GM12865 (cell line): ENCODE results near the gene ATP11B.

Experiments
- DNase-seq: peaks from one replicate; pipeline ENCODE4 v3.0.0; 2010; ENCODE audit warnings: low read depth
- H3K4me3 ChIP-seq: 2 replicates; pipeline ENCODE4 v1.5.1; 2011; ENCODE audit warnings: mild to moderate bottlenecking, low read depth, low read length, control low read depth
- TF ChIP-seq, protein P1 (sequence below): IDR thresholded peaks from 2 replicates; pipeline ENCODE4 v1.5.1; 2011; ENCODE audit warnings: low read length, control low read depth, low read depth, inconsistent platforms; ENCODE audit not compliant: insufficient read depth; ENCODE audit errors: missing control alignments

ATP11B gene

DNA sequence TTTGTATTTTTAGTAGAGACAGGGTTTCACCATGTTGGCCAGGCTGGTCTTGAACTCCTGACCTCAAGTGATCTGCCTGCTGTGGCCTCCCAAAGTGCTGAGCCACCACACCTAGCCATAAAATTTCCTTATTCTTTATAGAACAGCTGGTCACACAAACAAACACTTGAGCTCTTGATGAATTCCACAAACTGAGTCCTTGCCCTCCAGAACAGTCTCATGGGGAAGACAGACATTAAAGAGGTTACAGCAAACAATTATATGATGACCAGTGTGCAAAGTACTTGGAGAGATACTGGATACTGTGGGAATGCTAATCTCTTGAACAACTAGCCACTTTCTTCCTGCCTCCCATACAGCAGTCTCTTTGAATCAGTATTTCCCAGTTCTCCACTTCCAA lies 7.5 kb upstream of the ATP11B start:
- DNase-seq = no peak
- TF ChIP-seq, protein P1, sequence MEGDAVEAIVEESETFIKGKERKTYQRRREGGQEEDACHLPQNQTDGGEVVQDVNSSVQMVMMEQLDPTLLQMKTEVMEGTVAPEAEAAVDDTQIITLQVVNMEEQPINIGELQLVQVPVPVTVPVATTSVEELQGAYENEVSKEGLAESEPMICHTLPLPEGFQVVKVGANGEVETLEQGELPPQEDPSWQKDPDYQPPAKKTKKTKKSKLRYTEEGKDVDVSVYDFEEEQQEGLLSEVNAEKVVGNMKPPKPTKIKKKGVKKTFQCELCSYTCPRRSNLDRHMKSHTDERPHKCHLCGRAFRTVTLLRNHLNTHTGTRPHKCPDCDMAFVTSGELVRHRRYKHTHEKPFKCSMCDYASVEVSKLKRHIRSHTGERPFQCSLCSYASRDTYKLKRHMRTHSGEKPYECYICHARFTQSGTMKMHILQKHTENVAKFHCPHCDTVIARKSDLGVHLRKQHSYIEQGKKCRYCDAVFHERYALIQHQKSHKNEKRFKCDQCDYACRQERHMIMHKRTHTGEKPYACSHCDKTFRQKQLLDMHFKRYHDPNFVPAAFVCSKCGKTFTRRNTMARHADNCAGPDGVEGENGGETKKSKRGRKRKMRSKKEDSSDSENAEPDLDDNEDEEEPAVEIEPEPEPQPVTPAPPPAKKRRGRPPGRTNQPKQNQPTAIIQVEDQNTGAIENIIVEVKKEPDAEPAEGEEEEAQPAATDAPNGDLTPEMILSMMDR = no peak
- no peak overlapping the region for H3K4me3 ChIP-seq

DNA sequence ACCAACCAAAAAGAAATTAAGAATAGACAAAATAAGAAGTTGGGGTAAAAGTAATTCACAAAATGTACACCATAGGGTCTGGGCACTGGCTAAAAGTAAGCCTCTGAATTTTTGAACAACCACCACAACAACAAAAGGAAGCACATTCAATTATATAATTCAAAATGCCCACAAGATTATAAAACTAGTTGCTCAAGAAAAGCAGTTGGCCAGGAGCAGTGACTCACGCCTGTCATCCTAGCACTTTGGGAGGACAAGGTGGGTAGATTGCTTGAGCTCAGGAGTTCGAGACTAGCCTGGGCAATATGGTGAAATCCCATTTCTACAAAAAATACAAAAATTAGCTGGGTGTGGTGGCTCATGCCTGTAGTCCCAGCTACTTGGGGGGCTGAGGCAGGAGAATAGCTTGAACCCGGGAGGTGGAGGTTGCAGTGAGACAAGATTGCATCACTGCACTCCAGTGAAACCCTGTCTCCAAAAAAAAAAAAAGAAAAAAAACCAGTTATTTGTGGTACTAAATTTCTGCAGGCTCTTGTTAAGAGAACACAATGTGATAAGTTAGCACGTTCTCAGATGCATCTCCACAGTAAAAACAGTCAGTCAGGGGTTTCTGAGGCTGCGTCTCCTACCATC lies 6.6 kb upstream of the ATP11B start:
- H3K4me3 ChIP-seq = no peak overlapping the region
- TF ChIP-seq, protein P1 = no peak
- no peak for DNase-seq

DNA sequence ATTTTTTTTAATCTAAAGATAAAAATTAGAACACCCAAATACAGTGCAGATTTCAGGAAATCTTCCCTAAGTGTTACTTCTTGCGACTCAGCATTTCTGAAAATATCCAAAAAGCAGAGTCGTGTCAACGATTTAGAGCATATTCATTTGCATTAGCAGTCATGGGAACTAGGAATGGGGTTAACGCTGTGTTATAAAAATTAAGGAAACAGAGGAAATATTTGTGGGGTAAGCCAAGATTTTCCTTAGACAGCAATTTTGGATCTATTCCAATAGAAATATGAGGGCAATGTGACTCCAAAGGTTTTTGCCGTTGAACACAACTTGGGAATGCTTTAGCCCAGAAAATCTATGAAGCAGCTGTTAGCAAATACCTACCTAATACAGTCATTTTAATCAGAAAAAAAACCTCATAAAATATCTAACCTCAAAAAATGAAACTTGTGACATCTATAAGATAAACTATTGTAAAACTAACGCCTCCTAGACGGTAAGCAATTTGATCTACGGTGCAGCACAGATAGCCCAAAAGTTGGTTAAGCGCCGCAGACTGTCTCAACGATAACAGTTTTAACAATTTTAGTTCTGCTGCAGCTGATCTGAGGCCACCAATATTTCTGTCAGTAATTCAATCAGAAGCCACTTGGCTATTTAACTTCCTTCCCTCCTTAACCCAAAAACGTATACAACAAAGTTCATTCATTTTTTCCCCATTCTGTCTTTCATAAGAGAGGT lies 5.8 kb upstream of the ATP11B start:
- TF ChIP-seq, protein P1 = no peak
- DNase-seq = no peak
- no peak overlapping the region for H3K4me3 ChIP-seq

- TF ChIP-seq, protein P1 = no peak
- peak; percentile 62 for DNase-seq
- no peak overlapping the region for H3K4me3 ChIP-seq
Measured at GRCh38 chr3:182789371-182789770, 3.9 kb upstream of the ATP11B start.

DNA sequence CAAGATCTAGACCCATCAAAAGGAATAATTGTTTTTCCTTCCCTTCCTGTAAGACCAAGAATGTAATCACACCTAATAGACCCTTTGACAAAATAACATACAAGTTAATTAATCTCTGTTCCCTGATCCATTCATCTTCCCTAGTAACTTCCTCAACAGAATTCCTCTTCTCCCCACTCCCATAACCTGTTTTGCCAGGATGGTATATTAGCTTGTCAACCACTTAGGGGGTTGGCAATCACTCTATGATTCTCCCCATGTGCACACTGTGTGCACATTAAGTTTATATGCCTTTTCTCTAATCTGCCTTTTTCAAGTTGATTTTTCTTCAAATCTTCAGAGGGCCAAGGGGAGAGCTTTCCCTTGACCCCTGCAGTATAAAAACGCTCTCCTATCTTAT lies 2.7 kb upstream of the ATP11B start:
- TF ChIP-seq, protein P1 = no peak
- no peak for DNase-seq

DNA sequence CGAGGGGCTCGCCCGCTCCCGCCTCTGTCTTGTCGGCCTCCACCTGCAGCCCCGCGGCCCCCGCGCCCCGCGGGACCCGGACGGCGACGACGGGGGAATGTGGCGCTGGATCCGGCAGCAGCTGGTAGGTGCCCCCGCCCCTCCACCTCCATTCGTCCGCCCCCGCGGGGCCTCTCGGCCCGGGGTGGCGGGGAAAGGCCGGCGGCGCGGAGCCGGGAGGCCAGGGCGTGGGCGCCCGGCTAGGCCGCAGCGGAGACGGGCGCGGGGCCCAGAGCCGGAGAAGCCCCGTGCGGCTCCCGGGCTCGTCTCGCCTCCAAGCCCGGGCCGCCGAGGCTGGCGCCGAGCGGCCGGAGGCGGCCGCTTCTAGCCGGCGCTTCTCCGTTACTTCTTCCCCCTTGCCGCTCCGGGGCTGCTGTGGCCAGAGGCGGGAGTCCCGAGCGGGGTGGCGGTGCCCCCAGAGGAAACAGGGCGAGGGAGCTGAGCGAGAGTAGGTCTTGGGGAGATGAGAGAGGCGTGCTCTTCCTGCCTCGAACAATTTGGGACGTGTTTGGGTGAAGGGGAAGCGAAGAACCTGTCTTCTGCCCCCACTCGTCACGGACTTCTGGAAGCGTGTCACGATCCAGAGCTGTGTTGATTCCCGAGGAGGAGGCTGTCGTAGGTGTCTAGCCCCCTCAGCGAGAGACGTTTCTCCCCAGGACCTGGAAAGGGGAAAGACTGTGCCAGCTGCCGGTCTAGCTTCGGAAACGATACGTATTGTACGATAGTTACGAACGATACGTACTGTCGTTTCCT lies 555 bp downstream of the ATP11B start:
- DNase-seq = peak; percentile 68
- H3K4me3 ChIP-seq = peak overlapping the region; percentile 92

More for the DNA sequence above, 2.7 kb upstream of the ATP11B start:
- H3K4me3 ChIP-seq = no peak overlapping the region

More for the DNA sequence above, 555 bp downstream of the ATP11B start:
- TF ChIP-seq, protein P1 = no peak
